H9 (cell line): Measurements from ENCODE around the gene TMED5. TPM values are rescaled to one million over a fixed set of nuclear protein-coding genes. Genes with fewer than 3 reads are reported as not detected.
A peak's percentile ranks its signal among the peaks of the same experiment; 100 is the strongest.

Source experiments
- DNase-seq: peaks from one replicate; pipeline ENCODE4 v3.0.0-alpha.2; 2017
- H2AFZ ChIP-seq: one replicate; pipeline ENCODE4 v1.6.1; 2013; ENCODE audit warnings: mild to moderate bottlenecking, low read length, control low read depth, moderate library complexity
- H2AK5ac ChIP-seq: 2 replicates; pipeline ENCODE4 v1.6.1; 2013; ENCODE audit warnings: low read length, control low read depth, mixed read lengths; ENCODE audit not compliant: insufficient read length
- H2BK120ac ChIP-seq: one replicate; pipeline ENCODE4 v1.6.1; 2013; ENCODE audit warnings: low read depth, mild to moderate bottlenecking, low read length, control low read depth, inconsistent platforms; ENCODE audit not compliant: poor library complexity, severe bottlenecking
- H2BK12ac ChIP-seq: 2 replicates; pipeline ENCODE4 v1.6.1; 2013; ENCODE audit warnings: low read length, control low read depth, mixed read lengths, low read depth; ENCODE audit not compliant: insufficient read length
- H2BK15ac ChIP-seq: 2 replicates; pipeline ENCODE4 v1.6.1; 2013; ENCODE audit warnings: low read depth, low read length, control low read depth
- H2BK20ac ChIP-seq: one replicate; pipeline ENCODE4 v1.6.1; 2013; ENCODE audit warnings: low read depth, mild to moderate bottlenecking, low read length, control low read depth, inconsistent platforms; ENCODE audit not compliant: poor library complexity, severe bottlenecking
- H2BK5ac ChIP-seq: 2 replicates; pipeline ENCODE4 v1.6.1; 2013; ENCODE audit warnings: low read length, control low read depth, mixed read lengths; ENCODE audit not compliant: insufficient read length
- H3K14ac ChIP-seq: 2 replicates; pipeline ENCODE4 v1.6.1; 2013; ENCODE audit warnings: low read length, control low read depth; ENCODE audit not compliant: insufficient read depth
- H3K18ac ChIP-seq: 2 replicates; pipeline ENCODE4 v1.6.1; 2013; ENCODE audit warnings: low read depth, mild to moderate bottlenecking, mixed read lengths, low read length, control low read depth; ENCODE audit not compliant: insufficient read length
- H3K23ac ChIP-seq: 2 replicates; pipeline ENCODE4 v1.6.1; 2013; ENCODE audit warnings: low read length, control low read depth, mixed read lengths, low read depth; ENCODE audit not compliant: insufficient read length
- H3K23me2 ChIP-seq: 2 replicates; pipeline ENCODE4 v1.6.1; 2013; ENCODE audit warnings: low read depth, mild to moderate bottlenecking, mixed read lengths, low read length, control low read depth; ENCODE audit not compliant: insufficient read length, poor library complexity, severe bottlenecking
- H3K27ac ChIP-seq: 2 replicates; pipeline ENCODE4 v1.5.1; 2013; ENCODE audit warnings: low read length, control low read depth, mixed read lengths, low read depth; ENCODE audit not compliant: insufficient read length
- H3K27me3 ChIP-seq: 2 replicates; pipeline ENCODE4 v1.6.1; 2013; ENCODE audit warnings: low read length, control low read depth, inconsistent platforms; ENCODE audit not compliant: insufficient read depth
- H3K4ac ChIP-seq: 2 replicates; pipeline ENCODE4 v1.6.1; 2013; ENCODE audit warnings: low read depth, mild to moderate bottlenecking, control low read depth, inconsistent platforms, low read length, moderate library complexity
- H3K4me1 ChIP-seq: 2 replicates; pipeline ENCODE4 v1.6.1; 2013; ENCODE audit warnings: low read length, control low read depth, inconsistent platforms; ENCODE audit not compliant: insufficient read depth
- H3K4me2 ChIP-seq: 2 replicates; pipeline ENCODE4 v1.6.1; 2013; ENCODE audit warnings: low read length, control low read depth, mixed read lengths; ENCODE audit not compliant: insufficient read length, insufficient read depth
- H3K56ac ChIP-seq: 2 replicates; pipeline ENCODE4 v1.6.1; 2013; ENCODE audit warnings: low read depth, mild to moderate bottlenecking, mixed read lengths, low read length, control low read depth; ENCODE audit not compliant: insufficient read length
- H3K79me1 ChIP-seq: 2 replicates; pipeline ENCODE4 v1.6.1; 2013; ENCODE audit warnings: low read depth, mild to moderate bottlenecking, moderate library complexity, low read length, control low read depth, inconsistent platforms; ENCODE audit not compliant: insufficient read depth, poor library complexity, severe bottlenecking
- H3K79me2 ChIP-seq: 2 replicates; pipeline ENCODE4 v1.6.1; 2013; ENCODE audit warnings: low read length, control low read depth, inconsistent platforms; ENCODE audit not compliant: insufficient read depth
- H3K9ac ChIP-seq: 2 replicates; pipeline ENCODE4 v1.6.1; 2013; ENCODE audit warnings: low read length, control low read depth, mixed read lengths; ENCODE audit not compliant: insufficient read length; ENCODE audit errors: extremely low read depth
- H3K9me3 ChIP-seq: one replicate; pipeline ENCODE4 v1.6.1; 2013; ENCODE audit warnings: low read depth, low read length, inconsistent platforms; ENCODE audit not compliant: control insufficient read depth
- H3T11ph ChIP-seq: one replicate; pipeline ENCODE4 v1.6.1; 2013; ENCODE audit warnings: mild to moderate bottlenecking, low read length, control low read depth, inconsistent platforms
- H4K20me1 ChIP-seq: one replicate; pipeline ENCODE4 v1.6.1; 2013; ENCODE audit not compliant: control insufficient read depth, insufficient read length, insufficient read depth
- H4K5ac ChIP-seq: 2 replicates; pipeline ENCODE4 v1.6.1; 2013; ENCODE audit warnings: low read depth, mild to moderate bottlenecking, mixed read lengths, low read length, control low read depth; ENCODE audit not compliant: insufficient read length
- H4K8ac ChIP-seq: replicated peaks from 2 replicates; pipeline ENCODE4 v1.6.1; 2013; ENCODE audit warnings: low read length, control low read depth, mixed read lengths, low read depth; ENCODE audit not compliant: insufficient read length
- H4K91ac ChIP-seq: 2 replicates; pipeline ENCODE4 v1.6.1; 2013; ENCODE audit warnings: low read depth, mild to moderate bottlenecking, moderate library complexity, mixed read lengths, low read length, control low read depth; ENCODE audit not compliant: insufficient read length
- H3K27ac Mint-ChIP-seq, 3 experiments: 2 replicates in 2 of 3; 3 replicates in 1 of 3; pipeline ENCODE4 v1.8.0; 2020 to 2021; ENCODE audit warnings: mixed read lengths in 3 of 3, mild to moderate bottlenecking in 1 of 3, moderate library complexity in 1 of 3
- H3K27me3 Mint-ChIP-seq: 2 replicates; pipeline ENCODE4 v1.8.0; 2021; ENCODE audit warnings: low read depth, mild to moderate bottlenecking, moderate library complexity, mixed read lengths
- H3K36me3 Mint-ChIP-seq, 3 experiments: 2 replicates in 2 of 3; 3 replicates in 1 of 3; pipeline ENCODE4 v1.8.0; 2020 to 2021; ENCODE audit warnings: low read depth in 3 of 3, mixed read lengths in 3 of 3; ENCODE audit not compliant: insufficient read depth in 1 of 3
- H3K4me1 Mint-ChIP-seq, 2 experiments: 2 replicates each; pipeline ENCODE4 v1.8.0; 2020; ENCODE audit warnings: mixed read lengths in 2 of 2
- H3K4me3 Mint-ChIP-seq, 2 experiments: 2 replicates in 1 of 2; 3 replicates in 1 of 2; pipeline ENCODE4 v1.8.0; 2020 to 2021; ENCODE audit warnings: mild to moderate bottlenecking in 2 of 2, mixed read lengths in 2 of 2, moderate library complexity in 1 of 2
- H3K9me3 Mint-ChIP-seq, 2 experiments: 2 replicates in 1 of 2; 3 replicates in 1 of 2; pipeline ENCODE4 v1.8.0; 2020; ENCODE audit warnings: mild to moderate bottlenecking in 2 of 2, mixed read lengths in 2 of 2, moderate library complexity in 1 of 2
- WGBS: extraction: QIAGEN DNeasy Blood & Tissue Kit; methylation state at CpG from one replicate; pipeline ENCODE4 v1.1.7; 2013; ENCODE audit warnings: missing lambda C conversion rate, low lambda C conversion rate, mixed read lengths; ENCODE audit not compliant: insufficient read length; ENCODE audit errors: extremely low coverage; 5-methylcytosine and 5-hydroxymethylcytosine counted together
- total RNA-seq: library from RNA; stranded (reverse); gene quantifications from 2 replicates; pipeline ENCODE4 v1.2.1, GENCODE V29; 2021
- TF ChIP-seq, protein P1 (sequence below): fragments of 200-600 bp; sonication (generic); conservative IDR thresholded peaks from 3 replicates; pipeline ENCODE4 v1.8.0; 2021; ENCODE audit warnings: antibody characterized with exemption, mild to moderate bottlenecking

Gene TMED5
- total RNA-seq, 1 experiment from 2014 or later, result 35.0 TPM

DNA sequence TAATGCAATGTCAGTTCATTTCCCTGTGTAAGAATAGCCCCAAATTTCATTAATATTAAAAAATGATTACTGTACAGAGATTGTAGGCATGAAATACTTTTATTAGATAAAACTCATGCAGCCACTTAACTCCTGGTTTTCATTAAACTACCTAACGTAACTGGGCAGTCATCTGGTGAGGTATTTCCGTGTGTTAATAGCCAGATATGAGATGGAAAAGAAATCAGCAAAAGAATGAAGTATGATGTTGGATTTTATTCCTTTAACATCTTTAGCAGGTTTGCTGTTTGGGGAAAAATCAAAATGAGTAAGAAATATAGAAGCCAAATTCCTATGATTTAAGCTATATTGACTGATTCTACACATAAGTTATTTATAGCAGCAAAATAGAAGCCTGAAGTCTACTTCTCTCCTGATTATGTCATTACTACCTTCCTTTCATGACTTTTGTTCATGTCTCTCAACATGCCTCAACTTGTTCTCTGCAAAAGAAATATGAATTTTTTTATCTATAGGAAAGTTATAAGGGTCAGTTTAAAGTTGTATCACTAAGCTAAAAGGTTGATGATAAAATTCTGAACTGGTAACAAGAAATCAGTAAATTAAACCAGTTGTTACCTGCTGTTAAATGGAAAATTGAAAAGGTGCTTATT is 42.9 kb upstream of the TMED5 start:
- Histone ChIP-seq H3K79me1 (no peaks in the 10 kb centered on the region), H3K9me3 (no peaks in the 10 kb centered on the region), H3K4me1 (no peaks in the 10 kb centered on the region), H4K91ac (no peak overlapping the region), H2BK20ac (no peak overlapping the region), H2AFZ (no peak overlapping the region), H4K20me1 (no peaks in the 10 kb centered on the region), H3K9ac (no peak overlapping the region), H3K27ac (no peak overlapping the region), H2AK5ac (no peak overlapping the region), H2BK120ac (no peak overlapping the region), H3K27me3 (no peaks in the 10 kb centered on the region), H3K23ac (no peak overlapping the region), H4K8ac (no peak overlapping the region), H3K4me2 (no peak overlapping the region), H3K56ac (no peak overlapping the region), H2BK5ac (no peak overlapping the region), H3K14ac (no peak overlapping the region), H3T11ph (no peak overlapping the region), H3K4ac (no peak overlapping the region), H3K79me2 (no peaks in the 10 kb centered on the region), H2BK15ac (no peak overlapping the region), H2BK12ac (no peak overlapping the region), H4K5ac (no peak overlapping the region), H3K23me2 (no peaks in the 10 kb centered on the region), H3K18ac (no peak overlapping the region)
- H3K36me3 Mint-ChIP-seq, result peaks cover 31 to 73% (median 72%) of the 10 kb centered on the region in 3 experiments; a peak in 6 of 7 replicates
- no CpG with 5 or more reads among the region's 2 CpGs for WGBS
- peak overlapping the region in 2 of 3 experiments; percentile 2 to 44; a peak in 2 of 7 replicates for H3K27ac Mint-ChIP-seq
- TF ChIP-seq, protein P1, sequence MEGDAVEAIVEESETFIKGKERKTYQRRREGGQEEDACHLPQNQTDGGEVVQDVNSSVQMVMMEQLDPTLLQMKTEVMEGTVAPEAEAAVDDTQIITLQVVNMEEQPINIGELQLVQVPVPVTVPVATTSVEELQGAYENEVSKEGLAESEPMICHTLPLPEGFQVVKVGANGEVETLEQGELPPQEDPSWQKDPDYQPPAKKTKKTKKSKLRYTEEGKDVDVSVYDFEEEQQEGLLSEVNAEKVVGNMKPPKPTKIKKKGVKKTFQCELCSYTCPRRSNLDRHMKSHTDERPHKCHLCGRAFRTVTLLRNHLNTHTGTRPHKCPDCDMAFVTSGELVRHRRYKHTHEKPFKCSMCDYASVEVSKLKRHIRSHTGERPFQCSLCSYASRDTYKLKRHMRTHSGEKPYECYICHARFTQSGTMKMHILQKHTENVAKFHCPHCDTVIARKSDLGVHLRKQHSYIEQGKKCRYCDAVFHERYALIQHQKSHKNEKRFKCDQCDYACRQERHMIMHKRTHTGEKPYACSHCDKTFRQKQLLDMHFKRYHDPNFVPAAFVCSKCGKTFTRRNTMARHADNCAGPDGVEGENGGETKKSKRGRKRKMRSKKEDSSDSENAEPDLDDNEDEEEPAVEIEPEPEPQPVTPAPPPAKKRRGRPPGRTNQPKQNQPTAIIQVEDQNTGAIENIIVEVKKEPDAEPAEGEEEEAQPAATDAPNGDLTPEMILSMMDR, result no peak
- no peak for DNase-seq
- no peaks in the 10 kb centered on the region for H3K4me1 Mint-ChIP-seq
- H3K4me3 Mint-ChIP-seq, result no peak overlapping the region
- no peaks in the 10 kb centered on the region; a peak in 1 of 5 replicates for H3K9me3 Mint-ChIP-seq
- no peaks in the 10 kb centered on the region for H3K27me3 Mint-ChIP-seq
